OCI-LY7 (cell line): ENCODE measurements around the gene MYO9B. TPM values are rescaled to one million over a fixed set of nuclear protein-coding genes. Genes with fewer than 3 reads are reported as not detected.
"Not testable (repeated sequence)": the region's sequence is repeated elsewhere in the genome, so short reads cannot be mapped to it uniquely, and the experiment has no call there.

Source experiments
- BruUV-seq: library from RNA; stranded (reverse); fragments of 400-500 nt; replicated peaks from 2 replicates; lab custom pipeline; 2021; lab: Mats Ljungman, UMichigan
- CTCF ChIA-PET: fragments of 300-600 bp; sonication (Branson Sonifier 250); formaldehyde crosslinking; loops from one replicate; lab custom pipeline; 2022; ENCODE audit warnings: antibody characterized with exemption; ENCODE audit not compliant: unreplicated experiment; lab: Charles Lee
- POLR2A ChIA-PET: fragments of 300-600 bp; sonication (Branson Sonifier 250); formaldehyde crosslinking; loops from one replicate; lab custom pipeline; 2022; ENCODE audit warnings: antibody characterized with exemption; lab: Charles Lee
- DNase-seq: peaks from one replicate; pipeline ENCODE4 v3.0.0-alpha.2; 2015; ENCODE audit warnings: low spot score
- H2AFZ ChIP-seq: fragments of 200-600 bp; sonication (generic), shearing (Covaris generic); 2 replicates; pipeline ENCODE4 v1.6.1; 2014; ENCODE audit warnings: mild to moderate bottlenecking, antibody characterized with exemption, low read length, moderate library complexity
- H3K27ac ChIP-seq: fragments of 200-600 bp; sonication (generic); 2 replicates; pipeline ENCODE4 v1.5.1; 2014; ENCODE audit warnings: mixed run types, low read depth, mild to moderate bottlenecking, moderate library complexity, low read length, inconsistent platforms; ENCODE audit not compliant: poor library complexity, severe bottlenecking
- H3K36me3 ChIP-seq: fragments of 200-600 bp; sonication (generic); 2 replicates; pipeline ENCODE4 v1.6.1; 2014; ENCODE audit warnings: mild to moderate bottlenecking, antibody characterized with exemption, low read length, moderate library complexity, mixed read lengths; ENCODE audit not compliant: insufficient read depth
- H3K4me1 ChIP-seq: fragments of 200-600 bp; sonication (generic); 2 replicates; pipeline ENCODE4 v1.5.1; 2014; ENCODE audit warnings: mild to moderate bottlenecking, low read length; ENCODE audit not compliant: insufficient read depth, poor library complexity, severe bottlenecking
- H3K4me2 ChIP-seq: fragments of 200-600 bp; sonication (generic); 2 replicates; pipeline ENCODE4 v1.6.1; 2014; ENCODE audit warnings: mild to moderate bottlenecking, low read length
- H3K4me3 ChIP-seq: fragments of 200-600 bp; sonication (generic); 2 replicates; pipeline ENCODE4 v1.5.1; 2014; ENCODE audit warnings: mild to moderate bottlenecking, low read depth, low read length; ENCODE audit not compliant: poor library complexity, severe bottlenecking
- H3K79me2 ChIP-seq: fragments of 200-600 bp; sonication (generic); 2 replicates; pipeline ENCODE4 v1.6.1; 2016; ENCODE audit warnings: low read depth, mild to moderate bottlenecking, low read length, moderate library complexity, mixed read lengths; ENCODE audit not compliant: insufficient read depth
- H3K9me2 ChIP-seq: fragments of 200-600 bp; sonication (generic); 2 replicates; pipeline ENCODE4 v1.6.1; 2016; ENCODE audit warnings: mild to moderate bottlenecking, low read length, mixed read lengths; ENCODE audit not compliant: insufficient read depth
- H3K9me3 ChIP-seq: fragments of 200-600 bp; sonication (generic); 2 replicates; pipeline ENCODE4 v1.6.1; 2014; ENCODE audit warnings: mild to moderate bottlenecking, mixed run types, low read length, mixed read lengths
- H4K20me1 ChIP-seq: fragments of 200-600 bp; sonication (generic); 2 replicates; pipeline ENCODE4 v1.6.1; 2014; ENCODE audit warnings: mild to moderate bottlenecking, antibody characterized with exemption, low read length, moderate library complexity, mixed read lengths; ENCODE audit not compliant: insufficient read depth
- CTCF ChIP-seq: fragments of 200-600 bp; sonication (generic); conservative IDR thresholded peaks from 2 replicates; pipeline ENCODE4 v1.5.1; 2014; ENCODE audit warnings: mild to moderate bottlenecking, antibody characterized with exemption, low read length, moderate library complexity, mixed read lengths
- EZH2phosphoT487 ChIP-seq: fragments of 200-600 bp; sonication (generic); IDR thresholded peaks from 2 replicates; pipeline ENCODE4 v1.6.1; 2018; ENCODE audit warnings: low read depth, borderline replicate concordance, mild to moderate bottlenecking, mixed run types, antibody characterized with exemption, low read length, moderate library complexity, mixed read lengths
- intact Hi-C: fragments of 100-400 bp; cut with micrococcal nuclease; formaldehyde crosslinking; loops from one replicate; pipeline ENCODE4 v1.10.0; 2022; ENCODE audit not compliant: unreplicated experiment
- total RNA-seq, 2 experiments: library from RNA; depleted of rRNA in 1 of 2; stranded (reverse); fragments of >200 nt in 1 of 2; shearing (Covaris generic) in 1 of 2; gene quantifications; 2 replicates each; pipeline ENCODE4 v1.2.3, GENCODE V29; 2014 to 2022

MYO9B gene
- total RNA-seq, 2 experiments from 2014 or later, result 74.7 to 150 TPM

GRCh38 chr19:17138937-17139598, 63.5 kb downstream of the MYO9B start:
- peaks cover 29% of the 10 kb centered on the region; the same call in 1 of the 2 replicates for H3K79me2 ChIP-seq
- no peaks in the 10 kb centered on the region for H3K9me2 ChIP-seq
- no peaks in the 10 kb centered on the region for H4K20me1 ChIP-seq
- DNase-seq, result no peak
- intact Hi-C loops, result loop anchor here (5.0 kb wide), 1 partner anchor 143 kb away; the partner anchor contains the start of gene ANKLE1
- H3K4me2 ChIP-seq, result no peak overlapping the region
- H3K4me1 ChIP-seq, result peaks cover 27% of the 10 kb centered on the region
- no peak overlapping the region for H3K27ac ChIP-seq
- peaks cover 44% of the 10 kb centered on the region for H3K36me3 ChIP-seq
- POLR2A ChIA-PET, result no interaction called here
- no TSS peak for BruUV-seq
- CTCF ChIA-PET, result no interaction called here
- TF ChIP-seq EZH2phosphoT487, result no peak
- no peak for TF ChIP-seq CTCF
- no peak overlapping the region for H2AFZ ChIP-seq
- no peaks in the 10 kb centered on the region for H3K9me3 ChIP-seq
- no peak overlapping the region for H3K4me3 ChIP-seq

DNA sequence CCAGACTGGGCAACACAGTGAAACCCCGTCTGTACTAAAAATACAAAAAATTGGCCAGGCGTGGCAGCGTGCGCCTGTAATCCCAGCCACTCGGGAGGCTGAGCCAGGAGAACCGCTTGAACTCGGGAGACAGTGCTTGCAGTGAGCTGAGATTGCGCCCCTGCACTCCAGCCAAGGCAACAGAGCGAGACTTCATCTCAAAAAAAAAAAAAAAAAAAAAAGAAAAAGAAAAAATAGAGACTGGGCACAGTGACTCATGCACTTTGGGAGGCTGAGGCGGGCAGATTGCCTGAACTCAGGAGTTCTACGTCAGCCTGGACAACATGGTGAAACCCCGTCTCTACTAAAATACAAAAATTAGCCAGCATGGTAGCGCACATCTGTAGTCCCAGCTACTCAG, 69.2 kb downstream of the MYO9B start:
- H2AFZ ChIP-seq, H3K4me1 ChIP-seq, H3K79me2 ChIP-seq, H4K20me1 ChIP-seq, H3K4me3 ChIP-seq, H3K4me2 ChIP-seq, POLR2A ChIA-PET, intact Hi-C loops, H3K27ac ChIP-seq, H3K9me2 ChIP-seq, DNase-seq, CTCF ChIA-PET, H3K9me3 ChIP-seq, BruUV-seq: not testable (repeated sequence)
- peaks cover 58% of the 10 kb centered on the region for H3K36me3 ChIP-seq

GRCh38 chr19:17145546-17146497, 70.2 kb downstream of the MYO9B start:
- no peak for TF ChIP-seq CTCF
- TF ChIP-seq EZH2phosphoT487, result no peak
- Histone ChIP-seq H3K9me2 (no peaks in the 10 kb centered on the region), H3K36me3 (peaks cover 60% of the 10 kb centered on the region), H2AFZ (no peak overlapping the region), H3K4me2 (no peak overlapping the region), H3K27ac (no peak overlapping the region), H3K4me3 (no peak overlapping the region), H3K79me2 (no peaks in the 10 kb centered on the region), H3K4me1 (no peaks in the 10 kb centered on the region), H4K20me1 (no peaks in the 10 kb centered on the region), H3K9me3 (no peaks in the 10 kb centered on the region)
- BruUV-seq, result no TSS peak
- intact Hi-C loops, result no loop called here
- CTCF ChIA-PET, result no interaction called here
- POLR2A ChIA-PET, result no interaction called here
- no peak for DNase-seq
